HepG2 (cell line): ENCODE measurements around the gene TXN2. TPM values are rescaled to one million over a fixed set of nuclear protein-coding genes. Genes with fewer than 3 reads are reported as not detected.

Experiments used
- CBX2 ChIP-seq, 2 experiments: fragments of 200-600 bp in 1 of 2; sonication (generic); formaldehyde crosslinking in 1 of 2; IDR thresholded peaks; 2 replicates each; pipeline versions ENCODE4 v1.7.0 to v1.8.1; 2018 to 2022; ENCODE audit warnings: low read depth in 2 of 2, low read length in 1 of 2, mild to moderate bottlenecking in 1 of 2, missing genetic modification reagents in 1 of 2
- ELF4 ChIP-seq: sonication (generic); formaldehyde crosslinking; IDR thresholded peaks from 2 replicates; pipeline ENCODE4 v1.5.0; 2020; ENCODE audit warnings: missing genetic modification reagents, mild to moderate bottlenecking, moderate library complexity, borderline replicate concordance
- FOSL1 ChIP-seq: sonication (generic); formaldehyde crosslinking; IDR thresholded peaks from 2 replicates; pipeline ENCODE4 v1.9.0; 2021; ENCODE audit warnings: missing genetic modification reagents, borderline replicate concordance
- FOXP4 ChIP-seq: sonication (generic); formaldehyde crosslinking; IDR thresholded peaks from 2 replicates; pipeline ENCODE4 v1.4.0; 2020; ENCODE audit warnings: missing genetic modification reagents
- HHEX ChIP-seq: IDR thresholded peaks from 2 replicates; pipeline ENCODE4 v1.6.1; 2016; ENCODE audit warnings: control low read depth
- IRF1 ChIP-seq: sonication (generic); formaldehyde crosslinking; IDR thresholded peaks from 2 replicates; pipeline ENCODE4 v1.4.0; 2020; ENCODE audit warnings: low read depth, mild to moderate bottlenecking, missing genetic modification reagents
- LCORL ChIP-seq, 2 experiments: fragments of 450-650 bp in 1 of 2; sonication (generic) in 1 of 2; formaldehyde crosslinking in 1 of 2; IDR thresholded peaks; 2 replicates each; pipeline versions ENCODE4 v1.5.0 to v1.6.1; 2017 to 2020; ENCODE audit warnings: antibody characterized with exemption in 1 of 2, missing genetic modification reagents in 1 of 2
- MTERF4 ChIP-seq: sonication (generic); formaldehyde crosslinking; IDR thresholded peaks from 2 replicates; pipeline ENCODE4 v1.8.0; 2023; ENCODE audit warnings: mild to moderate bottlenecking, missing genetic modification reagents
- MZF1 ChIP-seq: sonication (generic); formaldehyde crosslinking; IDR thresholded peaks from 2 replicates; pipeline ENCODE4 v1.8.1; 2023; ENCODE audit warnings: mild to moderate bottlenecking, missing genetic modification reagents, borderline replicate concordance
- NFAT5 ChIP-seq: sonication (generic); formaldehyde crosslinking; IDR thresholded peaks from 2 replicates; pipeline ENCODE4 v1.4.0; 2020; ENCODE audit warnings: missing genetic modification reagents
- SIN3A ChIP-seq: IDR thresholded peaks from 2 replicates; pipeline ENCODE4 v1.6.1; 2011; ENCODE audit warnings: low read depth, mild to moderate bottlenecking, control low read depth, low read length, borderline replicate concordance
- SMAD3 ChIP-seq: sonication (generic); formaldehyde crosslinking; IDR thresholded peaks from 2 replicates; pipeline ENCODE4 v1.4.0; 2020; ENCODE audit warnings: missing genetic modification reagents
- SOX13 ChIP-seq, 3 experiments: fragments of 450-650 bp in 1 of 3; sonication (generic) in 1 of 3; formaldehyde crosslinking in 1 of 3; IDR thresholded peaks in 2 of 3; conservative IDR thresholded peaks in 1 of 3; 2 replicates each; pipeline versions ENCODE4 v1.5.0 to v1.6.1; 2016 to 2020; ENCODE audit warnings: antibody characterized with exemption in 1 of 3, mild to moderate bottlenecking in 1 of 3, missing compliant biosample characterization in 1 of 3, missing genetic modification reagents in 1 of 3, moderate library complexity in 1 of 3
- ZFP1 ChIP-seq: IDR thresholded peaks from 2 replicates; pipeline ENCODE4 v1.6.1; 2016
- ZFP62 ChIP-seq: sonication (generic); formaldehyde crosslinking; IDR thresholded peaks from 2 replicates; pipeline ENCODE4 v1.4.0; 2020; ENCODE audit warnings: missing genetic modification reagents
- ZNF432 ChIP-seq: sonication (generic); formaldehyde crosslinking; IDR thresholded peaks from 2 replicates; pipeline ENCODE4 v1.5.0; 2020; ENCODE audit warnings: missing genetic modification reagents, mild to moderate bottlenecking, borderline replicate concordance
- ZNF605 ChIP-seq: sonication (generic); formaldehyde crosslinking; IDR thresholded peaks from 2 replicates; pipeline ENCODE4 v1.8.0; 2022; ENCODE audit warnings: mild to moderate bottlenecking, missing genetic modification reagents
- ZNF7 ChIP-seq: IDR thresholded peaks from 2 replicates; pipeline ENCODE4 v1.6.1; 2016; ENCODE audit warnings: missing biosample characterization, missing genetic modification reagents
- ZNF772 ChIP-seq: sonication (generic); formaldehyde crosslinking; IDR thresholded peaks from 2 replicates; pipeline ENCODE4 v1.5.0; 2020; ENCODE audit warnings: mild to moderate bottlenecking, missing genetic modification reagents
- polyA plus RNA-seq, 8 experiments: library from polyadenylated mRNA; depleted of rRNA in 3 of 8; stranded (reverse) in 7 of 8; unstranded in 1 of 8; fragments of >200 nt; fragmentation: Illumina TruSeq in 4 of 8; extraction: Trizol in 4 of 8; gene quantifications; 2 replicates each; pipeline versions ENCODE4 v1.2.1 to v1.2.3, GENCODE V29; 2011 to 2016; ENCODE audit warnings: low read depth in 4 of 8, missing spikeins in 1 of 8, mixed read lengths in 1 of 8; ENCODE audit not compliant: insufficient read depth in 1 of 8
- total RNA-seq, 5 experiments: library from RNA; depleted of rRNA; stranded (reverse); fragments of >200 nt; fragmentation: Illumina TruSeq; extraction: Trizol; gene quantifications; 2 replicates each; pipeline ENCODE4 v1.2.3, GENCODE V29; 2016; ENCODE audit warnings: low read depth in 1 of 5

Gene TXN2
- total and polyA plus RNA-seq, 2 of the 13 experiments (the other 11 are each of a cell fraction or from before 2014, with no cell fraction given) = 41.4 to 109 TPM

GRCh38 chr22:36435516-36436415 is 45.7 kb downstream of the TXN2 start (continued):
- no peak for TF ChIP-seq HHEX (CRISPR knock-in tag)
- no peak for TF ChIP-seq CBX2 (IDR thresholded peaks at IDR 0.05; ENCODE audit: low read depth, low read length)
- TF ChIP-seq CBX2 (CRISPR knock-in tag; IDR thresholded peaks at IDR 0.05; ENCODE audit: low read depth) = no peak
- TF ChIP-seq ZNF605 (CRISPR knock-in tag) = no peak
- TF ChIP-seq ZNF7 (CRISPR knock-in tag) = no peak
- no peak for TF ChIP-seq IRF1 (CRISPR knock-in tag)
- 0 out of 2 replicates have a peak, but pooled peaks have one; percentile 29 for TF ChIP-seq SOX13 (IDR thresholded peaks at IDR 0.05)
- TF ChIP-seq SOX13 (CRISPR knock-in tag; conservative IDR thresholded peaks at IDR 0.05 in 1 of 2, IDR thresholded peaks at IDR 0.05 in 1 of 2) = peak in 1 of 2 experiments; percentile 66; a peak in 2 of 4 replicates
- TF ChIP-seq SMAD3 (CRISPR knock-in tag) = no peak
- no peak for TF ChIP-seq FOSL1 (CRISPR knock-in tag)
- no peak for TF ChIP-seq ZFP62 (CRISPR knock-in tag)
- no peak for TF ChIP-seq ZFP1
- TF ChIP-seq SIN3A = no peak; the same call in 1 of the 2 replicates
- peak; percentile 41 for TF ChIP-seq ZNF772
- peak; percentile 76 for TF ChIP-seq FOXP4 (CRISPR knock-in tag)
- no peak for TF ChIP-seq MZF1
- TF ChIP-seq MTERF4 = no peak
- TF ChIP-seq LCORL (IDR thresholded peaks at IDR 0.05) = no peak
- peak; percentile 61 for TF ChIP-seq LCORL (CRISPR knock-in tag; IDR thresholded peaks at IDR 0.05)
- no peak for TF ChIP-seq ELF4 (CRISPR knock-in tag)
- TF ChIP-seq ZNF432 (CRISPR knock-in tag) = no peak
- TF ChIP-seq NFAT5 (CRISPR knock-in tag) = no peak
